Omental fat pad (tissue), 4 donors: ENCODE data around the gene SERTAD2. TPM values are rescaled to one million over a fixed set of nuclear protein-coding genes. Genes with fewer than 3 reads are reported as not detected.

ENCODE experiments used
- ATAC-seq: fragments of 150-250 bp; one replicate; pipeline ENCODE4 v1.9.1; 2016; ENCODE audit warnings: mild to moderate bottlenecking, moderate library complexity; ENCODE audit not compliant: low FRiP score
- DNase-seq: peaks from one replicate; pipeline ENCODE4 v3.0.0-alpha.2; 2019; ENCODE audit warnings: low spot score
- CTCF ChIP-seq, 3 donors: fragments of 450-650 bp; IDR thresholded peaks; one replicate each; pipeline ENCODE4 v1.5.1; 2016 to 2017; ENCODE audit warnings: antibody characterized with exemption in 3 of 3, mild to moderate bottlenecking in 3 of 3, moderate library complexity in 2 of 3
- total RNA-seq, 4 donors: library from RNA; depleted of rRNA; stranded (reverse); fragments of >200 nt; gene quantifications; one replicate each; pipeline ENCODE4 v1.1.0, GENCODE V29; 2016

SERTAD2 gene
- total RNA-seq, 4 donors from 2014 or later = 13.1 to 42.2 (median 16.6) TPM

- ATAC-seq = no peak
- peak; percentile 7 for DNase-seq
These were observed 30.4 kb downstream of the SERTAD2 start for GRCh38 chr2:64623242-64623850.

GRCh38 chr2:64622443-64623241 is 31.1 kb downstream of the SERTAD2 start:
- DNase-seq (peak; percentile 7), ATAC-seq (no peak)
- TF ChIP-seq CTCF (IDR thresholded peaks at IDR 0.05) = no peak

More at GRCh38 chr2:64623242-64623850, 30.4 kb downstream of the SERTAD2 start:
- TF ChIP-seq CTCF (IDR thresholded peaks at IDR 0.05) = no peak

- DNase-seq (no peak), ATAC-seq (no peak)
- no peak for TF ChIP-seq CTCF (IDR thresholded peaks at IDR 0.05)
These were observed 33.1 kb downstream of the SERTAD2 start for GRCh38 chr2:64620661-64621060.

GRCh38 chr2:64617631-64618151 is 36.0 kb downstream of the SERTAD2 start:
- TF ChIP-seq CTCF (IDR thresholded peaks at IDR 0.05) = no peak
- DNase-seq (no peak), ATAC-seq (no peak)

- no peak for TF ChIP-seq CTCF (IDR thresholded peaks at IDR 0.05)
- DNase-seq (no peak), ATAC-seq (no peak)
These were observed 37.7 kb downstream of the SERTAD2 start for GRCh38 chr2:64615844-64616536.

- DNase-seq = no peak
These were observed 38.4 kb downstream of the SERTAD2 start for GRCh38 chr2:64615192-64615763.

More at GRCh38 chr2:64615192-64615763, 38.4 kb downstream of the SERTAD2 start:
- no peak for ATAC-seq
- TF ChIP-seq CTCF (IDR thresholded peaks at IDR 0.05) = no peak
